ENCODE results near the gene ULK4.

ULK4 gene

DNA sequence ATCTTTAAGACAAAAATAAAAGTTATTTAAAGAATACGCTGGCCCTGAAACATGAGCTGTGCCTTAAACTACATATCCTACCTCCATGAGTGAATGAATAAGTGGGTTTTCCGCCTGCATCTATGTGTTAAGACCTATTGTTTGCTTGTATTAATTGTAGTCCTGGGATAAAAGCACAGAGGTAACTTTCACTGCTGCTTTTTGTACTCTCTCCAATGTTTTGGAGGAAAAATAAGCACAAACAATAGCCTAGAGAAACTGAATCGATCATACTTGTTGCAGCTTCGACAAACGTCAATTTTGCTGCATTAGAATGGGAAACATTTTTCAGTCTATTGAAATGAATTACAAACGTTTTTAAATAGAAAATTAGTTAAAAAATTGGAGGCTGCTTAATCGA lies 763.9 kb downstream of the ULK4 start:
- no peak for DNase-seq (ENCODE audit: low spot score)

Small RNA genes within 50 kb of the gene (small RNA-seq; reads per million reads assigned to genes)
- gene ATP6V0E1P2, result 0 to 0.04 reads per million in 2 experiments
- gene RF00019, result 0 reads per million in 2 experiments
- 0 to 0.76 reads per million in 2 experiments for gene RF00096
- 0 reads per million in 2 experiments for gene RF00602

Measured in SK-N-DZ (cell line).